BLaER1 treated with 17β-estradiol and CSF1 and Interleukin-3, amounts not matched to agents 10 nM and 100 nM (cell line): Measurements from ENCODE around the gene ERBB2.

Experiments
- H3K27ac ChIP-seq, 11 experiments: shearing (Covaris generic); formaldehyde crosslinking; 2 replicates each; pipeline ENCODE4 v1.8.1; 2022
- H3K27me3 ChIP-seq, 11 experiments: shearing (Covaris generic); formaldehyde crosslinking; 2 replicates each; pipeline ENCODE4 v1.8.1; 2022
- H3K36me3 ChIP-seq, 11 experiments: shearing (Covaris generic); formaldehyde crosslinking; 2 replicates each; pipeline ENCODE4 v1.8.1; 2022
- H3K4me1 ChIP-seq, 10 experiments: shearing (Covaris generic); formaldehyde crosslinking; 2 replicates each; pipeline ENCODE4 v1.8.1; 2022
- H3K4me2 ChIP-seq, 11 experiments: shearing (Covaris generic); formaldehyde crosslinking; 2 replicates each; pipeline ENCODE4 v1.8.1; 2022
- H3K4me3 ChIP-seq, 10 experiments: shearing (Covaris generic); formaldehyde crosslinking; 2 replicates each; pipeline ENCODE4 v1.8.1; 2022
- H3K9ac ChIP-seq, 11 experiments: shearing (Covaris generic); formaldehyde crosslinking; 2 replicates each; pipeline ENCODE4 v1.8.1; 2022
- H3K9me3 ChIP-seq, 11 experiments: shearing (Covaris generic); formaldehyde crosslinking; replicated peaks in 1 of 11; 2 replicates each; pipeline ENCODE4 v1.8.1; 2022
- H4K20me1 ChIP-seq, 11 experiments: shearing (Covaris generic); formaldehyde crosslinking; 2 replicates each; pipeline ENCODE4 v1.8.1; 2022
- Cebpa-rat ChIP-seq, 11 experiments: shearing (Covaris generic); IDR thresholded peaks; 2 replicates each; pipeline ENCODE4 v1.8.1; 2022

The ERBB2 gene

DNA sequence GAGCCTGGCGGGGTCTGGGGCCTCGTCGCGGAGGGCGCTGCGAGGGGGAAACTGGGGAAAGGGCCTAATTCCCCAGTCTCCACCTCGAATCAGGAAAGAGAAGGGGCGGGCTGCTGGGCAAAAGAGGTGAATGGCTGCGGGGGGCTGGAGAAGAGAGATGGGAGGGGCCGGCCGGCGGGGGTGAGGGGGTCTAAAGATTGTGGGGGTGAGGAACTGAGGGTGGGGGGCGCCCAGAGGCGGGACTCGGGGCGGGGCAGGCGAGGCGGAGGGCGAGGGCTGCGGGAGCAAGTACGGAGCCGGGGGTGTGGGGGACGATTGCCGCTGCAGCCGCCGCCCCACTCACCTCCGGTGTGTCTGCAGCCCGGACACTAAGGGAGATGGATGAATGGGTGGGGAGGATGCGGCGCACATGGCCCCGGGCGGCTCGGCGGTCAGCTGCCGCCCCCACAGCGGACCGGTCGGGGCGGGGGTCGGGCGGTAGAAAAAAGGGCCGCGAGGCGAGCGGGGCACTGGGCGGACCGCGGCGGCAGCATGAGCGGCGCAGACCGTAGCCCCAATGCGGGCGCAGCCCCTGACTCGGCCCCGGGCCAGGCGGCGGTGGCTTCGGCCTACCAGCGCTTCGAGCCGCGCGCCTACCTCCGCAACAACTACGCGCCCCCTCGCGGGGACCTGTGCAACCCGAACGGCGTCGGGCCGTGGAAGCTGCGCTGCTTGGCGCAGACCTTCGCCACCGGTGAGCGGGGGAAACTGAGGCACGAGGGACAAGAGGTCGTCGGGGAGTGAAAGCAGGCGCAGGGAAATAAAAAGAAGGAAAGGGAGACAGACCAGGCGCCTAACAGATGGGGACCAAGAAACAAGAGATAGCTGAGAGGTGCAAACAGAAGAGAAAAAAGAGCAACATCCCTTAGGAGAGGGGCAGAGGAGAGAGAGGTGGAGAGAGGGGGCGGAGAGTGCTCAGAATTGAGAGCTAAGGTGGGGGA lies 31.6 kb upstream of the ERBB2 start, which contains the start of gene PNMT:
TSS of gene PNMT (plus strand) at position 509 of the 980 bp plus-strand sequence. CDS start at position 532, 23 bp downstream.
- H3K4me1 ChIP-seq, result peaks cover 12 to 85% (median 72%) of the 10 kb centered on the region in 10 experiments; a peak in 19 of 20 replicates
- no peaks in the 10 kb centered on the region for H3K9me3 ChIP-seq
- H3K4me3 ChIP-seq, result peak within 1 kb of the TSS; percentile 44 to 67 (median 54); a peak in 19 of 20 replicates
- H3K4me2 ChIP-seq, result peak within 1 kb of the TSS; percentile 73 to 99 (median 93)
- peaks cover 0 to 9% (median 0%) of the 10 kb centered on the region in 11 experiments; a peak in 7 of 22 replicates for H3K36me3 ChIP-seq
- H3K9ac ChIP-seq, result peak within 1 kb of the TSS; percentile 52 to 76 (median 72); a peak in 20 of 22 replicates
- peak within 1 kb of the TSS in 5 of 11 experiments; percentile 27 to 47 (median 38); a peak in 5 of 22 replicates for H3K27ac ChIP-seq
- peaks cover 0 to 67% (median 14%) of the 10 kb centered on the region in 11 experiments; a peak in 14 of 22 replicates for H4K20me1 ChIP-seq
- peaks cover 39 to 60% (median 50%) of the 10 kb centered on the region in 11 experiments for H3K27me3 ChIP-seq
- TF ChIP-seq Cebpa-rat (IDR thresholded peaks at IDR 0.05), result no peak

DNA sequence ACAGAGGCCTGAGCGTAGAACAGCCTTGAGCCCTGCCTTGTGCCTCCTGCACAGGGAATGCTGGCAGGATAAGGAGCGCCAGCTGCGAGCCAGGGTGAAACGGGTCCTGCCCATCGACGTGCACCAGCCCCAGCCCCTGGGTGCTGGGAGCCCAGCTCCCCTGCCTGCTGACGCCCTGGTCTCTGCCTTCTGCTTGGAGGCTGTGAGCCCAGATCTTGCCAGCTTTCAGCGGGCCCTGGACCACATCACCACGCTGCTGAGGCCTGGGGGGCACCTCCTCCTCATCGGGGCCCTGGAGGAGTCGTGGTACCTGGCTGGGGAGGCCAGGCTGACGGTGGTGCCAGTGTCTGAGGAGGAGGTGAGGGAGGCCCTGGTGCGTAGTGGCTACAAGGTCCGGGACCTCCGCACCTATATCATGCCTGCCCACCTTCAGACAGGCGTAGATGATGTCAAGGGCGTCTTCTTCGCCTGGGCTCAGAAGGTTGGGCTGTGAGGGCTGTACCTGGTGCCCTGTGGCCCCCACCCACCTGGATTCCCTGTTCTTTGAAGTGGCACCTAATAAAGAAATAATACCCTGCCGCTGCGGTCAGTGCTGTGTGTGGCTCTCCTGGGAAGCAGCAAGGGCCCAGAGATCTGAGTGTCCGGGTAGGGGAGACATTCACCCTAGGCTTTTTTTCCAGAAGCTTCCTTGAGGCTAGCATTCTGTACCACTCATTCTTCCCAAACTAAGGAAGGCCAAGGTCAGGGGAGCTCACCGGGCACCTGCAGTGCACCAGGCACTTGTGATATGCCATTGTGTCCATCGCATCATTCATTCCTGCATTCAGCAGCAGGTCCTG lies 29.7 kb upstream of the ERBB2 start:
- H3K36me3 ChIP-seq, result no peaks in the 10 kb centered on the region
- H3K27me3 ChIP-seq, result peaks cover 39 to 60% (median 50%) of the 10 kb centered on the region in 11 experiments
- peaks cover 24 to 86% (median 74%) of the 10 kb centered on the region in 10 experiments for H3K4me1 ChIP-seq
- no peaks in the 10 kb centered on the region for H3K9me3 ChIP-seq
- no peak for TF ChIP-seq Cebpa-rat (IDR thresholded peaks at IDR 0.05)
- no peak overlapping the region for H3K4me3 ChIP-seq
- H4K20me1 ChIP-seq, result peaks cover 0 to 55% (median 9%) of the 10 kb centered on the region in 11 experiments; a peak in 10 of 22 replicates
- no peak overlapping the region for H3K27ac ChIP-seq
- no peak overlapping the region for H3K9ac ChIP-seq
- H3K4me2 ChIP-seq, result 0 out of 22 replicates have a peak overlapping the region, but pooled peaks of 2 of the 11 experiments have one; percentile 10 to 93

DNA sequence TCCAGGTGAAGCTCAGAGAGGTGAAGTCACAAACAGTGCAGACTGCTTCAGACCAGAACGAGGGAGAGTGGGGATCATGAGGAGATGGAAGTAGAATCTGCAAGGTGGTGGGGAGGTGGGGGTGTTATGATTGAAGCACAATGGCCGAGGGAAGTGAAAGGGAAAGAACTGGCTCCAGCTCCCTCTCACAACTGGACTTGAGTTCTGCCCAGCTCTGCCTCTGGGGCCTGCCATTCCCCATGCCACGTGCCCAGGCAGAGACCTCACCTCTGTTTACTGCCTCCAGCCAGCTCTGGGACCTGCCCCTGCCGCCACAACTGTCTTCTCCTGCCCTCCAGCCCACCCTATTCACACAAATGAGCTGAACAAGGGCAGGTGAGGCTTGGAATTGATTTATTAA lies 29.1 kb upstream of the ERBB2 start:
- Histone ChIP-seq H3K27me3 (peaks cover 39 to 58% (median 47%) of the 10 kb centered on the region in 11 experiments), H3K27ac (no peak overlapping the region), H3K4me1 (peaks cover 30 to 86% (median 74%) of the 10 kb centered on the region in 10 experiments), H3K9me3 (no peaks in the 10 kb centered on the region), H3K4me2 (peak overlapping the region in 1 of 11 experiments; percentile 3; a peak in 1 of 22 replicates), H3K36me3 (no peaks in the 10 kb centered on the region), H4K20me1 (peaks cover 0 to 54% (median 5%) of the 10 kb centered on the region in 11 experiments; a peak in 9 of 22 replicates), H3K9ac (0 out of 22 replicates have a peak overlapping the region, but pooled peaks of 1 of the 11 experiments have one; percentile 16), H3K4me3 (no peak overlapping the region)
- no peak for TF ChIP-seq Cebpa-rat (IDR thresholded peaks at IDR 0.05)

DNA sequence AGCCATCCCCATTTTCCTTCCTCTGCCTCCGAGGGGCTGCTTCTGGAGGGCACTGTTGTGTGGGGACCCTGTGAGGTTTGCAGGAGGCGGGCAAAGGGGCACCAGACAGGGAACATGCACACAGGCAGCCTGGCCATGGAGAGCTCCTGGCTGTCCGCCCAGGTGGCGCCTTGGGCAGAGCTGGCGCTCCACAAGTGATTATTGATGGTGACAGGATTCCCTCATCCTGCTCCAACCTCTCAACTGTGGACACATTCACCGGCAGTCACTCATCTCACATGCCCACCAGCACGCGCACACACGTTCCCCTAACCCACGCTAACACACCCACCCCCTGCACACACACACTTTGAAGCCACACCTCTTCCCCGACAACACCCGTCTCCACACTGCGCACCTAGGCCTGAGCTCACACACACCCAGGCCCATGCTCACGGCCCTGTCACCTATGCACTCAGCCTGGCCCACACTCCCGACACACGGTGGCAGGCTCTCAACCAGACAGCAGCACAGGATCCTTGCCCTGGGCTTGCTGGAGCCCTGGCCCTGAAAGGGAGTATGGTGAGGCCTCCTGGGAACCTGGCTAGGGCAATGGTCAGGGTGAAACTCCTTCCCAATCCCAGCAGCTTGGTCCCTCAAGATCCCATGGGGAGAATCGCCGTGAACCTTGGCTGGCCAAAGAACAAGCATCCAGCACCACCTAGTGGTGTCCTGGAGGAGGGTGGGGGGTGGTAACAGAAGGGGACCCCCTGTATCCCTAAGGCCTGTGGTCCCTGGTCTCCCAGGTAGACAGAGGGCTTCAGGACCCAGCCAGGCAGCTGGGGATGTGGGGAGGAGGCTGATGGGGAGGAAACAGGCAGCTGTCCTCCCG lies 28.0 kb upstream of the ERBB2 start:
- Histone ChIP-seq H3K4me3 (no peak overlapping the region), H3K4me2 (peak overlapping the region in 9 of 11 experiments; percentile 21 to 97 (median 89); a peak in 18 of 22 replicates), H3K9me3 (no peaks in the 10 kb centered on the region), H3K9ac (peak overlapping the region in 4 of 11 experiments; percentile 12 to 56 (median 22); a peak in 5 of 22 replicates), H4K20me1 (peaks cover 0 to 50% (median 0%) of the 10 kb centered on the region in 11 experiments; a peak in 6 of 22 replicates), H3K36me3 (no peaks in the 10 kb centered on the region), H3K27me3 (peaks cover 29 to 47% (median 36%) of the 10 kb centered on the region in 11 experiments), H3K27ac (peak overlapping the region in 4 of 11 experiments; percentile 9 to 32 (median 24); a peak in 2 of 22 replicates), H3K4me1 (peaks cover 41 to 86% (median 74%) of the 10 kb centered on the region in 10 experiments)
- TF ChIP-seq Cebpa-rat (IDR thresholded peaks at IDR 0.05), result no peak

DNA sequence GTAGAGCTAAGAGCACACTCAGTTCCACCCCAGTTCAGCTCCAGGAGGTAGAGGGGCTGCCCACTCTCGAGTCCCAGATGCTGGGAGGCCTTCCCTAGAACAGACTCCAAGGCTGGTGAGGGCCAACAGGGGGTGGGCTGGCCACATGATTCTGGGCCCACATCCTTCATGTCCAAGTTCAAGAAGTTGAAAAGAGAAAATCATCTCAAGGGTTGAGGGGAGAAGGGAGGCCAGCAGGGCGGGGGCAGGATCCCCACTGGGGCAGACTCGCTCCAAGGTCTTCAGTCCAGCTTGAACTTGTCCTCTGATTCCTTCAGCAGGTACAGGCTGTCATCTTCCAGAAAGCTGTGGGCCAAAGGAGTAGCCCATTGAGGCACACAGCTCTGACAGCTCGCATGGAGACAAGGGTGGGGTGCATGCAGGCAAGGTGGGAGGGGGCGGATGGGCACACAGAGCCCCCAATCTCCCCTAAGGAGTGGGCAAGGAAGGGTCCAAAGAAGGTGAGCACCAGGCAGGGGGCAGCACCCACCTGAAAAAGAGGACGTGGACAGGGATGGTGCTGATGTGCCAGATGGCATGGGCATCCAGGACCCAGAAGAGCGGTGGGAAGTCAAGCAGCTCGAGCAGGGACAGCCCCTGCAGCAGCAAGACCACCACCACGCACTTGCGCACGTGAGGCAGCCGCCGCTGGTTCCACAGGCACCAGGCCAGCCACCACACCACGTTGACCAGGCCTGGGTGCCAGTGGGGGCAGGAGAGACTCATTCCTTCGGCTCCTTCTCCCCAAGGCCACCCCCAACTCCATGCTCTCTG lies 27.1 kb upstream of the ERBB2 start:
- TF ChIP-seq Cebpa-rat (IDR thresholded peaks at IDR 0.05), result no peak

DNA sequence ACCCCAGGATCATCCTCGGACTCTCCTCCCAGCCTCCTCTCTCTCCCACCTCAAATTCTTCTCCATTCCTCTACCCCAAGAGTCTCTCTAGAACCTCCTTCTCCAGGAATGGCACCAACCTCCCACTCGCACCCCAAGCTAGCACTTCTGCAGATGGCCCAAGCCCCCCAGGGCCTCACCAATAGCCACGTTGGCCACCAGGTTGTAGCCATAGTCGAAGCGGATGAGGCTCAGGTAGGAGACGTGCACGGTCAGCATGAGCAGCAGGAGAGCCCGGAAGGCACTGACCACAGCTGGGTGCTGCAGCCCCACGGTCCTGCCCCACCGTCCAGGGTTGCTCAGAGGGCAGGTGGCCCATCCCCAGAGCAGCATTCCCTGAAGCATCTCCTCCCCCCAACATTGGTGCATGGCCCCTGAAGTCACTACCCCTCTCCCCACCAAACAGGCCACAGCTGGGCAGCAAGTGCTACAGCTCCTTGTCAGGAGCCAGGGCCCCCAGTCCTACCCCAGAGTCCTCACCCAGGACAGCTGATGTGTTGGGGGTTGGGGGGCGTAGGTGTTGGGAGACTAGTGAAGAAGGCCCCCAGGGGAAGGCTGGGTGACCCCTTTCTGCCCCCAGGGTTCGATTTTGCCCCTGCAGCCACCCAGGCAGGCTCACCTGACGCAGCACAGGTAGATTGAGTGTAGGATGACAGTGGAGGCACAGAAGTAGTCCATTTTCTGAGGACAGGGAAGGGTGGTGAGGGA lies 26.4 kb upstream of the ERBB2 start:
- TF ChIP-seq Cebpa-rat (IDR thresholded peaks at IDR 0.05), result no peak
- Histone ChIP-seq H3K36me3 (no peaks in the 10 kb centered on the region; a peak in 1 of 22 replicates), H3K4me3 (no peak overlapping the region), H3K27ac (peak overlapping the region in 6 of 11 experiments; percentile 73 to 84 (median 80); a peak in 11 of 22 replicates), H3K9ac (peak overlapping the region in 4 of 11 experiments; percentile 66 to 78 (median 71); a peak in 6 of 22 replicates), H3K4me2 (peak overlapping the region in 9 of 11 experiments; percentile 75 to 97 (median 89); a peak in 18 of 22 replicates), H3K27me3 (peaks cover 13 to 31% (median 20%) of the 10 kb centered on the region in 11 experiments), H4K20me1 (peaks cover 0 to 44% (median 0%) of the 10 kb centered on the region in 11 experiments; a peak in 2 of 22 replicates), H3K9me3 (no peaks in the 10 kb centered on the region), H3K4me1 (peaks cover 48 to 90% (median 77%) of the 10 kb centered on the region in 10 experiments)

More for the DNA sequence above, 27.1 kb upstream of the ERBB2 start:
- Histone ChIP-seq H3K9ac (peak overlapping the region in 4 of 11 experiments; percentile 12 to 56 (median 22); a peak in 2 of 22 replicates), H4K20me1 (peaks cover 0 to 44% (median 0%) of the 10 kb centered on the region in 11 experiments; a peak in 2 of 22 replicates), H3K36me3 (no peaks in the 10 kb centered on the region; a peak in 1 of 22 replicates), H3K9me3 (no peaks in the 10 kb centered on the region), H3K4me1 (peaks cover 45 to 87% (median 75%) of the 10 kb centered on the region in 10 experiments), H3K27me3 (peaks cover 21 to 39% (median 27%) of the 10 kb centered on the region in 11 experiments), H3K4me2 (peak overlapping the region in 9 of 11 experiments; percentile 21 to 97 (median 89); a peak in 17 of 22 replicates), H3K27ac (peak overlapping the region in 4 of 11 experiments; percentile 9 to 32 (median 24); a peak in 3 of 22 replicates), H3K4me3 (no peak overlapping the region)
